Panc1 (cell line): ENCODE results near the gene TNPO3. TPM values are rescaled to one million over a fixed set of nuclear protein-coding genes. Genes with fewer than 3 reads are reported as not detected.

Experiments used
- ATAC-seq: fragments of 200-7000 bp; cut with Tn5 transposase; 2 replicates; pipeline ENCODE4 v1.9.1; 2020; ENCODE audit warnings: mild to moderate bottlenecking, moderate library complexity
- BruUV-seq: library from RNA; stranded (reverse); fragments of 400-500 nt; replicated peaks from 2 replicates; lab custom pipeline; 2021; lab: Mats Ljungman, UMichigan
- CTCF ChIA-PET: fragments of 300-600 bp; sonication (Branson Sonifier 250); formaldehyde crosslinking; loops from one replicate; lab custom pipeline; 2022; ENCODE audit warnings: antibody characterized with exemption; lab: Charles Lee
- POLR2A ChIA-PET: fragments of 300-600 bp; sonication (Branson Sonifier 250); formaldehyde crosslinking; loops from one replicate; lab custom pipeline; 2022; ENCODE audit warnings: antibody characterized with exemption; lab: Charles Lee
- DNase-seq: peaks from one replicate; pipeline ENCODE4 v3.0.0-alpha.2; 2010; ENCODE audit warnings: low read depth, low spot score
- H3K27ac ChIP-seq: 2 replicates; pipeline ENCODE4 v1.5.1; 2011; ENCODE audit warnings: mild to moderate bottlenecking, low read length, inconsistent platforms
- H3K27me3 ChIP-seq: fragments of 200-500 bp; sonication (Bioruptor generic); 2 replicates; pipeline ENCODE4 v1.6.0; 2014; ENCODE audit warnings: low read length, inconsistent platforms; ENCODE audit not compliant: control insufficient read depth, insufficient read depth
- H3K36me3 ChIP-seq: fragments of 200-500 bp; sonication (Bioruptor generic); 2 replicates; pipeline ENCODE4 v1.5.1; 2014; ENCODE audit warnings: inconsistent platforms, mild to moderate bottlenecking, low read length, moderate library complexity; ENCODE audit not compliant: control insufficient read depth, insufficient read depth
- H3K4me1 ChIP-seq: 2 replicates; pipeline ENCODE4 v1.5.1; 2011; ENCODE audit warnings: inconsistent platforms, mild to moderate bottlenecking, low read length, moderate library complexity; ENCODE audit not compliant: control insufficient read depth, insufficient read depth
- H3K4me3 ChIP-seq, 2 experiments: 2 replicates each; pipeline ENCODE4 v1.5.1; 2011 to 2012; ENCODE audit warnings: low read depth in 2 of 2, low read length in 2 of 2, mild to moderate bottlenecking in 2 of 2, inconsistent platforms in 1 of 2, moderate library complexity in 1 of 2
- H3K9me3 ChIP-seq: fragments of 200-500 bp; sonication (Bioruptor generic); 2 replicates; pipeline ENCODE4 v1.5.1; 2014; ENCODE audit warnings: low read depth, mild to moderate bottlenecking, inconsistent platforms, low read length, moderate library complexity; ENCODE audit not compliant: control insufficient read depth, insufficient read depth
- CTCF ChIP-seq: fragments of 450-650 bp; IDR thresholded peaks from 2 replicates; pipeline ENCODE4 v1.5.1; 2017; ENCODE audit warnings: mild to moderate bottlenecking
- POLR2AphosphoS5 ChIP-seq: IDR thresholded peaks from 2 replicates; pipeline ENCODE4 v1.6.1; 2012; ENCODE audit warnings: mild to moderate bottlenecking, low read depth, low read length, moderate library complexity
- REST ChIP-seq, 2 experiments: IDR thresholded peaks; 2 replicates each; pipeline ENCODE4 v1.6.1; 2011 to 2012; ENCODE audit warnings: low read depth in 2 of 2, control low read depth in 1 of 2, low read length in 1 of 2, mild to moderate bottlenecking in 1 of 2, moderate library complexity in 1 of 2; ENCODE audit not compliant: insufficient read depth in 1 of 2
- SIN3A ChIP-seq: IDR thresholded peaks from 2 replicates; pipeline ENCODE4 v1.6.1; 2012; ENCODE audit warnings: low read depth, mild to moderate bottlenecking, low read length, moderate library complexity, borderline replicate concordance; ENCODE audit not compliant: insufficient read depth
- TCF7L2 ChIP-seq: IDR thresholded peaks from 2 replicates; pipeline ENCODE4 v1.6.1; 2011; ENCODE audit warnings: mild to moderate bottlenecking, low read depth, low read length, inconsistent platforms
- in situ Hi-C: cut with HindIII; loops from 2 replicates; pipeline ENCODE4 v1.10.0; 2016; ENCODE audit warnings: low sequenced_read_pairs, low pct_unique_long_range_greater_than_20kb
- intact Hi-C: fragments of 100-400 bp; cut with micrococcal nuclease; formaldehyde crosslinking; loops from one replicate; pipeline ENCODE4 v1.10.0; 2022; ENCODE audit not compliant: unreplicated experiment
- total RNA-seq: library from RNA; stranded (reverse); gene quantifications from one replicate; pipeline ENCODE4 v1.2.1, GENCODE V29; 2021; ENCODE audit not compliant: unreplicated experiment

The TNPO3 gene
- total RNA-seq, 1 experiment from 2014 or later, result 71.8 TPM

GRCh38 chr7:128936798-128937197, 118.1 kb downstream of the TNPO3 start:
- in situ Hi-C loops (no loop called here), intact Hi-C loops (loop anchor here (10.0 kb wide), 1 partner anchor 158 kb away; no protein-coding TSS in a partner anchor)
- Histone ChIP-seq H3K9me3 (no peaks in the 10 kb centered on the region), H3K27me3 (no peaks in the 10 kb centered on the region), H3K27ac (no peak overlapping the region), H3K4me3 (no peak overlapping the region; a peak in 1 of 4 replicates), H3K4me1 (no peaks in the 10 kb centered on the region), H3K36me3 (no peaks in the 10 kb centered on the region)
- POLR2A ChIA-PET, result interaction anchor here (0.5 kb wide), 1 partner anchor 105 kb away, joined by 4 read pairs; no protein-coding TSS in a partner anchor
- ATAC-seq (no peak), DNase-seq (no peak)
- CTCF ChIA-PET, result no interaction called here
- no TSS peak for BruUV-seq
- TF ChIP-seq CTCF (no peak), POLR2AphosphoS5 (no peak), SIN3A (no peak), TCF7L2 (no peak), REST (IDR thresholded peaks at IDR 0.05; ENCODE audit: insufficient read depth in 1 of 2, low read depth in 2 of 2, low read length in 1 of 2) (no peak)

GRCh38 chr7:128935342-128935730, 119.6 kb downstream of the TNPO3 start:
- no peak for TF ChIP-seq TCF7L2
- TF ChIP-seq SIN3A, result no peak
- TF ChIP-seq CTCF, result no peak
- TF ChIP-seq POLR2AphosphoS5, result no peak
- no peak for TF ChIP-seq REST (IDR thresholded peaks at IDR 0.05; ENCODE audit: insufficient read depth in 1 of 2, low read depth in 2 of 2, low read length in 1 of 2)
- no peak overlapping the region for H3K27ac ChIP-seq
- no peaks in the 10 kb centered on the region for H3K9me3 ChIP-seq
- POLR2A ChIA-PET, result no interaction called here
- intact Hi-C loops, result loop anchor here (10.0 kb wide), 1 partner anchor 159 kb away; no protein-coding TSS in a partner anchor
- no TSS peak for BruUV-seq
- in situ Hi-C loops, result no loop called here
- no peak for DNase-seq
- H3K27me3 ChIP-seq, result no peaks in the 10 kb centered on the region
- H3K4me3 ChIP-seq, result no peak overlapping the region
- CTCF ChIA-PET, result no interaction called here
- no peak for ATAC-seq
- no peaks in the 10 kb centered on the region for H3K36me3 ChIP-seq
- no peaks in the 10 kb centered on the region for H3K4me1 ChIP-seq
